SU-DHL-6 (cell line): ENCODE data around the gene CDKN2B.
A peak's percentile ranks its signal among the peaks of the same experiment; 100 is the strongest.

ENCODE experiments used
- H2AFZ ChIP-seq: fragments of 200-600 bp; sonication (generic); 2 replicates; pipeline ENCODE4 v1.6.1; 2014; ENCODE audit warnings: low read depth, mild to moderate bottlenecking, moderate library complexity, mixed read lengths, antibody characterized with exemption, low read length; ENCODE audit not compliant: severe bottlenecking
- H3F3A ChIP-seq: fragments of 200-600 bp; shearing (Covaris generic); 2 replicates; pipeline ENCODE4 v1.6.0; 2016; ENCODE audit warnings: antibody characterized with exemption, mild to moderate bottlenecking; ENCODE audit not compliant: insufficient read depth
- H3K27ac ChIP-seq: fragments of 200-600 bp; sonication (generic); 2 replicates; pipeline ENCODE4 v1.5.1; 2016; ENCODE audit warnings: low read depth, mild to moderate bottlenecking, low read length, moderate library complexity, mixed read lengths
- H3K27me3 ChIP-seq: fragments of 200-600 bp; sonication (generic), shearing (Covaris generic); 2 replicates; pipeline ENCODE4 v1.6.0; 2014; ENCODE audit warnings: mild to moderate bottlenecking, low read length
- H3K36me3 ChIP-seq: fragments of 200-600 bp; sonication (generic); 2 replicates; pipeline ENCODE4 v1.6.1; 2014; ENCODE audit warnings: mild to moderate bottlenecking, low read length, mixed read lengths
- H3K4me2 ChIP-seq: fragments of 300-600, 200-600 bp; shearing (Covaris generic), sonication (generic); 2 replicates; pipeline ENCODE4 v1.6.0; 2014; ENCODE audit warnings: low read length, low read depth, mild to moderate bottlenecking; ENCODE audit not compliant: poor library complexity, severe bottlenecking
- H3K4me3 ChIP-seq: fragments of 200-600 bp; sonication (generic); 2 replicates; pipeline ENCODE4 v1.5.1; 2014; ENCODE audit warnings: antibody characterized with exemption, low read length, mild to moderate bottlenecking, mixed read lengths; ENCODE audit not compliant: insufficient read depth, poor library complexity, severe bottlenecking
- H3K79me2 ChIP-seq: fragments of 200-600 bp; sonication (generic); 2 replicates; pipeline ENCODE4 v1.6.1; 2014; ENCODE audit warnings: mild to moderate bottlenecking, low read length, moderate library complexity; ENCODE audit not compliant: insufficient read depth
- H3K9ac ChIP-seq: fragments of 200-600 bp; sonication (generic); 2 replicates; pipeline ENCODE4 v1.7.0; 2014; ENCODE audit warnings: mild to moderate bottlenecking, low read length
- H3K9me2 ChIP-seq: fragments of 200-600 bp; sonication (generic); replicated peaks from 2 replicates; pipeline ENCODE4 v1.6.1; 2014; ENCODE audit warnings: low read length; ENCODE audit not compliant: insufficient read depth
- H3K9me3 ChIP-seq: fragments of 200-600 bp; sonication (generic); 2 replicates; pipeline ENCODE4 v1.6.1; 2014; ENCODE audit warnings: low read length, mixed read lengths; ENCODE audit not compliant: insufficient read depth
- H4K20me1 ChIP-seq: fragments of 200-600 bp; sonication (generic); 2 replicates; pipeline ENCODE4 v1.6.1; 2014; ENCODE audit warnings: low read depth, mild to moderate bottlenecking, antibody characterized with exemption, low read length, moderate library complexity, mixed read lengths
- EZH2phosphoT487 ChIP-seq: fragments of 200-600 bp; sonication (generic), shearing (Covaris generic); conservative IDR thresholded peaks from 2 replicates; pipeline ENCODE4 v1.6.1; 2018; ENCODE audit warnings: mild to moderate bottlenecking, antibody characterized with exemption, low read length, moderate library complexity, mixed read lengths
- TF ChIP-seq, protein P1 (sequence below): fragments of 200-600 bp; sonication (generic); IDR thresholded peaks from one replicate; pipeline ENCODE4 v1.5.1; 2017; ENCODE audit warnings: antibody characterized with exemption, mild to moderate bottlenecking, low read length, moderate library complexity; ENCODE audit not compliant: insufficient read depth, poor library complexity, severe bottlenecking

CDKN2B gene

DNA sequence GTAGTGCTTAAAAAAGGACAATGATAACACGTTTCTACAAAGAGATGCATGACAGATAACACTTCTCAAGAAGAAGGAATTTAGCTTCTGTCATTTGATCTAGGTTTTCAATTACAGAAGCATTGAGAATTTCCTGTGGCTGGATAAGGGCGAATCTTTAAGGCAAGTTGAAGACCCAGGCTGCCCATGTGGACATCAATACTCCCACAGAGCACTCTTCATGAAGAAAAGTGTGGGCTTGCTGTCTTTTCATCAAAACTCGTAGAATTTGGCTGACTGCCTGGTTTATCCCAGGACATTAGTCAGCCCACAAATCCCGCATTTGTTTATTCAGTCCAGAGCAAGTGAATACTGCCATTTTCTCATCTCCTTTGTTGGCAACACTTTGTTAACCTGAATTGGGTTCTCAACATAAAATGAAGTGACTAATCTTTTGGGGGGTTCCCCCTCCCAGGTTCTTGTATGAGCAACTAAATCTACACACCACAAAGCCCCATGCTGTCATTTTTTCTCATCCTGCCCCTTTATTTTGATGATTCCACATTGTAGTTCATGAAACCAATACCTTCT is 43.4 kb upstream of the CDKN2B start:
- no peaks in the 10 kb centered on the region for H3F3A ChIP-seq
- H3K9ac ChIP-seq, result no peak overlapping the region
- H3K4me2 ChIP-seq, result no peak overlapping the region
- H3K27me3 ChIP-seq, result no peaks in the 10 kb centered on the region
- H4K20me1 ChIP-seq, result no peaks in the 10 kb centered on the region
- no peaks in the 10 kb centered on the region for H3K36me3 ChIP-seq
- H3K79me2 ChIP-seq, result no peaks in the 10 kb centered on the region
- TF ChIP-seq EZH2phosphoT487, result no peak
- TF ChIP-seq, protein P1, sequence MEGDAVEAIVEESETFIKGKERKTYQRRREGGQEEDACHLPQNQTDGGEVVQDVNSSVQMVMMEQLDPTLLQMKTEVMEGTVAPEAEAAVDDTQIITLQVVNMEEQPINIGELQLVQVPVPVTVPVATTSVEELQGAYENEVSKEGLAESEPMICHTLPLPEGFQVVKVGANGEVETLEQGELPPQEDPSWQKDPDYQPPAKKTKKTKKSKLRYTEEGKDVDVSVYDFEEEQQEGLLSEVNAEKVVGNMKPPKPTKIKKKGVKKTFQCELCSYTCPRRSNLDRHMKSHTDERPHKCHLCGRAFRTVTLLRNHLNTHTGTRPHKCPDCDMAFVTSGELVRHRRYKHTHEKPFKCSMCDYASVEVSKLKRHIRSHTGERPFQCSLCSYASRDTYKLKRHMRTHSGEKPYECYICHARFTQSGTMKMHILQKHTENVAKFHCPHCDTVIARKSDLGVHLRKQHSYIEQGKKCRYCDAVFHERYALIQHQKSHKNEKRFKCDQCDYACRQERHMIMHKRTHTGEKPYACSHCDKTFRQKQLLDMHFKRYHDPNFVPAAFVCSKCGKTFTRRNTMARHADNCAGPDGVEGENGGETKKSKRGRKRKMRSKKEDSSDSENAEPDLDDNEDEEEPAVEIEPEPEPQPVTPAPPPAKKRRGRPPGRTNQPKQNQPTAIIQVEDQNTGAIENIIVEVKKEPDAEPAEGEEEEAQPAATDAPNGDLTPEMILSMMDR, result no peak
- no peaks in the 10 kb centered on the region for H3K9me2 ChIP-seq
- H3K9me3 ChIP-seq, result no peaks in the 10 kb centered on the region
- no peak overlapping the region for H3K4me3 ChIP-seq
- no peak overlapping the region for H2AFZ ChIP-seq
- H3K27ac ChIP-seq, result no peak overlapping the region

DNA sequence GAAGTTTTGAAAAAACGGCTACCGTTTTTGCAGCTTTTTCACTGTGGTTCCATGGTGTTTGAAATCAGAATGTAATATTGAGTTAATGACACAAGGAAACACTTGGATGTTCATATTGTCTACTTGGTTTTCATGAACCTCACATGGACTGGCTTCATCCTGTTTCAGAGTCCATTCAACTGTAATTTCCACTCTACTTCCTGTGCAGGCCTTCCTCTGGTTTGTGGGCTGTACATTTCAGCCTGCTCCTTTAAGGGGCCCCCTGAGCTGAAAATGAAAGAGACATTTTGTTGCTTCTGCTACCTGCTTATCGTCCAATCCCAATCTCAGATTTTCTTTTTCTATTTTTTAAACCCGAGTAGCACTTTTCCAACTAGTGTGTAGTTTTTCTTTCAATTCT is 41.8 kb upstream of the CDKN2B start:
- H3K9me3 ChIP-seq, result no peaks in the 10 kb centered on the region
- no peak overlapping the region for H3K9ac ChIP-seq
- no peaks in the 10 kb centered on the region for H4K20me1 ChIP-seq
- H3F3A ChIP-seq, result no peaks in the 10 kb centered on the region
- no peak for TF ChIP-seq EZH2phosphoT487
- TF ChIP-seq, protein P1, result no peak
- peak overlapping the region; percentile 31 for H3K4me2 ChIP-seq
- H3K79me2 ChIP-seq, result no peaks in the 10 kb centered on the region
- no peak overlapping the region for H3K4me3 ChIP-seq
- H3K36me3 ChIP-seq, result no peaks in the 10 kb centered on the region
- H3K27me3 ChIP-seq, result no peaks in the 10 kb centered on the region
- no peak overlapping the region for H3K27ac ChIP-seq
- H3K9me2 ChIP-seq, result no peaks in the 10 kb centered on the region
- no peak overlapping the region for H2AFZ ChIP-seq

DNA sequence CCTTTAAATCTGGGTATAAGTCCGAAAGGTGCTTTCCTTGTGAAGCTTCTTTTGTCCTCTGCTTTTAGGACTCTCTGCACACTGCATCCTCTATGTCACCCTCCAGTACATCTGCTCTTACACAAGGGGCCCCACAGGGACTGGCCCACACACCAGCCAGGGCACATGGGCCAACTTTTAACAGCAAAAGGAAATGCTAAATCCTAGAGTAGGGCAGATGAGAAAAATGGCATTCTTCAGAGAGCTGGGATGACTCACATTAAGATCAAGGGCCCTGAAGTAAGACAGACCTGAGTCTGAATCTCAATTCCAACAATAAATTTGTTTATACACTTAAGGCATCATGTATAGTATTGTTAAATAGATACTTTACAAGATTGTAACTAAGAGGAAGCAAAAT is 40.3 kb upstream of the CDKN2B start:
- H3K9me3 ChIP-seq, result no peaks in the 10 kb centered on the region
- H3K36me3 ChIP-seq, result no peaks in the 10 kb centered on the region
- no peaks in the 10 kb centered on the region for H4K20me1 ChIP-seq
- H3K27ac ChIP-seq, result no peak overlapping the region
- H3K9me2 ChIP-seq, result no peaks in the 10 kb centered on the region
- H3K4me3 ChIP-seq, result no peak overlapping the region
- H3K79me2 ChIP-seq, result no peaks in the 10 kb centered on the region
- no peak overlapping the region for H3K9ac ChIP-seq
- H3F3A ChIP-seq, result no peaks in the 10 kb centered on the region
- H2AFZ ChIP-seq, result no peak overlapping the region
- TF ChIP-seq, protein P1, result no peak
- no peak for TF ChIP-seq EZH2phosphoT487
- H3K4me2 ChIP-seq, result no peak overlapping the region
- H3K27me3 ChIP-seq, result no peaks in the 10 kb centered on the region
